Heart left ventricle (tissue), 16 donors: ENCODE results near the gene SLC9A7. TPM values are rescaled to one million over a fixed set of nuclear protein-coding genes. Genes with fewer than 3 reads are reported as not detected.

ENCODE experiments used
- ATAC-seq, 4 donors: fragments of 200-7000 bp; cut with Tn5 transposase; one replicate each; pipeline ENCODE4 v1.9.1; 2020 to 2022; ENCODE audit warnings: moderate library complexity in 4 of 4, mild to moderate bottlenecking in 3 of 4, moderate number of reproducible peaks in 1 of 4
- DNase-seq, 5 donors: peaks; one replicate each; pipeline ENCODE4 v3.0.0-alpha.2; 2020
- H3K27ac ChIP-seq, 12 donors: fragments of 200-600 bp; sonication (generic) in 4 of 12; one replicate each; pipeline versions ENCODE4 v1.5.0 to v1.8.0; 2016 to 2022; ENCODE audit warnings: mild to moderate bottlenecking in 2 of 12
- H3K27me3 ChIP-seq, 9 donors: fragments of 200-600 bp; sonication (generic) in 2 of 9; one replicate each; pipeline versions ENCODE4 v1.5.1 to v1.8.0; 2016 to 2022; ENCODE audit warnings: mild to moderate bottlenecking in 3 of 9
- H3K36me3 ChIP-seq, 9 donors: fragments of 200-600 bp; sonication (generic) in 2 of 9; one replicate each; pipeline versions ENCODE4 v1.5.0 to v1.8.0; 2018 to 2022; ENCODE audit warnings: mild to moderate bottlenecking in 2 of 9
- H3K4me1 ChIP-seq, 12 donors: fragments of 200-600 bp; sonication (generic) in 4 of 12; one replicate each; pipeline versions ENCODE4 v1.5.0 to v1.8.0; 2016 to 2022; ENCODE audit warnings: mild to moderate bottlenecking in 3 of 12
- H3K4me3 ChIP-seq, 12 donors: fragments of 200-600 bp; sonication (generic) in 4 of 12; one replicate each; pipeline versions ENCODE4 v1.5.0 to v1.8.0; 2017 to 2022; ENCODE audit warnings: mild to moderate bottlenecking in 9 of 12, moderate library complexity in 4 of 12
- H3K9me3 ChIP-seq, 12 donors: fragments of 200-600 bp; sonication (generic) in 4 of 12; one replicate each; pipeline versions ENCODE4 v1.5.0 to v1.8.0; 2016 to 2022; ENCODE audit warnings: mild to moderate bottlenecking in 1 of 12
- POLR2A ChIP-seq, 2 donors: fragments of 450-650 bp; IDR thresholded peaks; one replicate each; pipeline ENCODE4 v1.6.1; 2017; ENCODE audit warnings: antibody characterized with exemption in 2 of 2, mild to moderate bottlenecking in 2 of 2, moderate library complexity in 2 of 2
- WGBS, 4 donors: extraction: QIAGEN DNeasy Blood & Tissue Kit in 2 of 4; methylation state at CpG; one replicate each; pipeline versions ENCODE4 v1.1.5 to v1.1.7; 2013 to 2018; 5-methylcytosine and 5-hydroxymethylcytosine counted together
- intact Hi-C, 10 donors: fragments of 100-400 bp; cut with DNase I; formaldehyde crosslinking; loops; one replicate each; pipeline versions ENCODE4 v1.11.1 to v1.14.2; 2022
- polyA plus RNA-seq, 2 donors: library from polyadenylated mRNA; stranded (reverse); fragments of 200-250 nt; gene quantifications; one replicate each; pipeline ENCODE4 v1.2.3, GENCODE V29; 2013
- total RNA-seq, 9 donors: library from RNA; depleted of rRNA in 2 of 9; stranded (reverse); fragments of >200 nt in 2 of 9; fragmentation: NEBNext Ultra II Directional in 3 of 9; extraction: Animal tissue kit (Norgen Biotek cat#: 25700) in 3 of 9; gene quantifications; one replicate each; pipeline versions ENCODE4 v1.1.0 to v1.2.4, GENCODE V29; 2016 to 2023
- TF ChIP-seq, protein P1 (sequence below), 12 donors: fragments of 200-600 bp; sonication (generic) in 4 of 12; IDR thresholded peaks; one replicate each; pipeline versions ENCODE4 v1.5.0 to v1.8.0; 2018 to 2022; ENCODE audit warnings: antibody characterized with exemption in 12 of 12, mild to moderate bottlenecking in 5 of 12
- donor health status: ischemic (EF 13 %, LVEDD 7.1; RV severe dilation, severe dysfunction).
- donor health status: healthy with polysubstance abuse.
- donor health status: DM: no; HTN: yes; CAD: no.
- donor health status: DM: no; HTN: no; CAD: no.
- donor health status: ischemic (EF 25% LVEDD 6.9; RV normal size, moderate dysfunction).
- donor health status: ischemic (EF 25% LVEDD 5.7; RV mildly dilated, moderate dysfunction).
- donor health status: healthy.
- donor health status: DM: yes; HTN: yes; CAD: no.
- donor health status: ischemic (EF 35%, LVEDD 5.7; RV mildly dilated, moderate dysfunction).
- donor health status: nonischemic (EF 11% LVEDD 7.7; RV severe dilation, severe dysfunction).
- donor health status: DM: yes; HTN: yes; CAD: no.
- donor health status: PGD.
- donor health status: ischemic (EF 29% LVEDD 5.4; RV normal size, mild dysfunction).
- donor health status: nonischemic (EF 23%, LVEDD 6.1; RV moderate dilation, normal function).

Gene SLC9A7
- total and polyA plus RNA-seq, 11 donors: 0.46 to 8.6 (median 2.3) TPM

DNA sequence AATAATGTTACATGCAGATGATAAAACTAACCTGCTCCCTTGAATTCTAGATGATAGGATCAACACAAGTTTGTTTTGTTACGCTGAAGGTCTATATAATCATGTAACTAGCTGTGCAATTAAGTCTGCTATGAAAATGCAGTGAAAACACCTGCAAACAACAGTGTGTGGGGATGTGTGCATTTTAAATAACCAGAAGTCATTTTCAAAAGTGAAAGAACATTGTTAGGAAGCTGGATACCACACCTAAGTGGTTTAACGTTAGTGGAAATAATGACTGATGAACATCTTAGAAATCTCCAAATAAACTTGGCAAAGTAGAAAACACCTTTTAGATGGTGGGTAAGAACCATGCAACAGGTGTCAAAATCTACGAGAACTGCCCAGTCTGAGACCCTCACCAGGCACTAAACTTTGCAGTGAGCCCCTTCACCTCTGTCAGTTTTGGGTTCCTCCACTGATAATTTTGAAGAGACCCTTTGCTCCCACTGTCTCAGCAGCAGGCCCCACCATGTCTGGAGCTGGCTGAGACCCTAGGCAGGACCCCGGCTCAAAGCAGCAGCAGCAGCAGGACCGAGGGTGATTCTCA, 148.8 kb downstream of the SLC9A7 start:
- whole genome bisulfite sequencing, 4 donors: 60 to 85% (median 79%) methylated on average over 5 of the region's 5 CpGs
- Histone ChIP-seq H3K9me3 (no peaks in the 10 kb centered on the region), H3K4me1 (no peaks in the 10 kb centered on the region), H3K27me3 (no peaks in the 10 kb centered on the region), H3K36me3 (no peaks in the 10 kb centered on the region), H3K4me3 (no peak overlapping the region), H3K27ac (no peak overlapping the region)
- intact Hi-C loops: no loop called here
- TF ChIP-seq POLR2A (IDR thresholded peaks at IDR 0.05): no peak
- TF ChIP-seq, protein P1, sequence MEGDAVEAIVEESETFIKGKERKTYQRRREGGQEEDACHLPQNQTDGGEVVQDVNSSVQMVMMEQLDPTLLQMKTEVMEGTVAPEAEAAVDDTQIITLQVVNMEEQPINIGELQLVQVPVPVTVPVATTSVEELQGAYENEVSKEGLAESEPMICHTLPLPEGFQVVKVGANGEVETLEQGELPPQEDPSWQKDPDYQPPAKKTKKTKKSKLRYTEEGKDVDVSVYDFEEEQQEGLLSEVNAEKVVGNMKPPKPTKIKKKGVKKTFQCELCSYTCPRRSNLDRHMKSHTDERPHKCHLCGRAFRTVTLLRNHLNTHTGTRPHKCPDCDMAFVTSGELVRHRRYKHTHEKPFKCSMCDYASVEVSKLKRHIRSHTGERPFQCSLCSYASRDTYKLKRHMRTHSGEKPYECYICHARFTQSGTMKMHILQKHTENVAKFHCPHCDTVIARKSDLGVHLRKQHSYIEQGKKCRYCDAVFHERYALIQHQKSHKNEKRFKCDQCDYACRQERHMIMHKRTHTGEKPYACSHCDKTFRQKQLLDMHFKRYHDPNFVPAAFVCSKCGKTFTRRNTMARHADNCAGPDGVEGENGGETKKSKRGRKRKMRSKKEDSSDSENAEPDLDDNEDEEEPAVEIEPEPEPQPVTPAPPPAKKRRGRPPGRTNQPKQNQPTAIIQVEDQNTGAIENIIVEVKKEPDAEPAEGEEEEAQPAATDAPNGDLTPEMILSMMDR (IDR thresholded peaks at IDR 0.05): no peak
- ATAC-seq: no peak
- no peak for DNase-seq

DNA sequence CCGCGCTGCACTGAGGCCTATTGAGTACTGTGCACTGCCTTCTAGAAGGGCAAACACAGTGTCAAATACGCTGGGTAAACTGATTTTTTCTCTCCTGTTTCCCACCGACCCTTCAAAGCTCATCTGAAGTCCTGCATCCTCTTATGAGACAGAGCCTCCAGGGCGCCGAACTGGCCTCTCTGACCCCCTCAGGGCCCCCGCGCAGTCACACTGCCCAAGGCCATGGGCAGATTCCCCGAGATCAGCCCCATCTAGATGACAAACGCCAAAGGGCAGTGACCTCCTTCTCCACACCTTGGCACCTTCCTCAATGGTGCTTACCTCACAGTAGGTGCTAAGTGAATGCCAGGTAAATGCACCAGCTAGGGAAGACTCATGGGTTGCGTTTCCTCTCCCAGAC, 151.0 kb downstream of the SLC9A7 start:
- no peak for DNase-seq

DNA sequence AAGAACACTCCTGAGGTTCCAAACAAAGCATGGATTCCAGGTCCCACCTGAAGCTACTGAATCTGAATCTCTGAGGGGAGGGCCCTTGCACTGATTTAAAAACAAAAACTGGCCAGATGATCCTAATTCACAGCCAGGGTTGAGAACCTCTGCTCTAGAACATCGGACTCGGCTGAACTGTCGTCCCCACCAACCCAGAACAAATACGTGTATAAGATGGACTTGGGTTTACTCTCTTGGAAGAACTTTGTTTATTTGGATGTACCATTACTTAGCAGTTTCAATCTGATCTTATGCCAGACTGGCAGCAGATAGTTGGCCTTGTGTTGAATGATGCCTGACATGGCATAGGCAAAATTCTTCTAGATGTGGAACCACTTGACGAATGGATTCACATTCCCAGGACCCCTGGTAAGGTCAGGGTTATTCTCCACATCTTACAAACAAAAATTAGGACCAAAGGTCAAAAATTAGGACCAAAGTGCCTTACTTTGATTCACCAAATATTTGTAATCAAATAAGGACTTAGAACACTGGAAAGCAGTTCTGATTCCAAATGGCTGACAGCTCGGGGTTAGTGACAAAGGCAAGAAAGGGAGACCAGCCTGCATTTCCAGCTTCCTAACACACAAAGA, 156.3 kb downstream of the SLC9A7 start:
- WGBS, 4 donors: 71 to 95% (median 86%) methylated on average over 6 of the region's 6 CpGs
- Histone ChIP-seq H3K4me3 (no peak overlapping the region), H3K36me3 (no peaks in the 10 kb centered on the region), H3K27me3 (no peaks in the 10 kb centered on the region), H3K27ac (peak overlapping the region in 4 of 12 donors; percentile 33 to 58 (median 45)), H3K4me1 (peaks cover 0 to 39% (median 11%) of the 10 kb centered on the region in 12 donors), H3K9me3 (no peaks in the 10 kb centered on the region)
- ATAC-seq: no peak
- TF ChIP-seq POLR2A (IDR thresholded peaks at IDR 0.05): no peak
- TF ChIP-seq, protein P1 (IDR thresholded peaks at IDR 0.05): no peak
- intact Hi-C loops: no loop called here
- no peak for DNase-seq

More for the DNA sequence above, 151.0 kb downstream of the SLC9A7 start:
- ATAC-seq: no peak
- intact Hi-C loops: no loop called here
- H3K4me3 ChIP-seq: no peak overlapping the region
- H3K27ac ChIP-seq: peak overlapping the region in 1 of 12 donors; percentile 4
- no peaks in the 10 kb centered on the region for H3K36me3 ChIP-seq
- H3K4me1 ChIP-seq: peaks cover 0 to 4% (median 0%) of the 10 kb centered on the region in 12 donors
- TF ChIP-seq, protein P1 (IDR thresholded peaks at IDR 0.05): no peak
- no peak for TF ChIP-seq POLR2A (IDR thresholded peaks at IDR 0.05)
- H3K27me3 ChIP-seq: no peaks in the 10 kb centered on the region
- H3K9me3 ChIP-seq: no peaks in the 10 kb centered on the region
- WGBS, 4 donors: 66 to 84% (median 80%) methylated on average over 11 of the region's 11 CpGs

DNA sequence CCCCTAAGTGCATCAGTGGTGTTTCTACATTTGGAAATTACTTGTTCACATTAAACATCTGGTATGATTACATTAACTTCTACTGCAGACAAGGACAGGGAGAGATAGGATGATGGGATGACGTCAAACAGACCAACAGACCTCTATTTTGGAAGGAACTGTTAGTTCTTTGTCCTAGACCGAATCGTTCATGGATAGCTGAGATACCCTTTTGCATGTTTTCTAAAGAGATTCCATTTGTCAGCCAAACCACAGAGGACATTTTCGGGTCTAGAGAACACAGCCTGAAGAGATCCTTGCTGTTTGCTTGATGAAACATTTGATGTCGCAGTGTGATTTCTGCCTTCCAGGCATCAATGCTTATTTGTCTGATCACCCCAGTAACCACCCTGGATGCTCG, 157.6 kb downstream of the SLC9A7 start:
- intact Hi-C loops: no loop called here
- TF ChIP-seq, protein P1 (IDR thresholded peaks at IDR 0.05): no peak
- TF ChIP-seq POLR2A (IDR thresholded peaks at IDR 0.05): no peak
- Histone ChIP-seq H3K36me3 (no peaks in the 10 kb centered on the region), H3K4me3 (no peak overlapping the region), H3K27ac (peak overlapping the region in 10 of 12 donors; percentile 23 to 69 (median 50)), H3K27me3 (no peaks in the 10 kb centered on the region), H3K9me3 (no peaks in the 10 kb centered on the region), H3K4me1 (peaks cover 0 to 43% (median 14%) of the 10 kb centered on the region in 12 donors)
- ATAC-seq (peak; percentile 82 to 92 (median 88)), DNase-seq (no peak)
- 31 to 46% (median 41%) methylated on average over 6 of the region's 6 CpGs for WGBS, 4 donors
